Stimulated activated CD8-positive, alpha-beta memory T cell treated with anti-CD3 and anti-CD28 coated beads, Interleukin-15, amount 100 ng/mL, for 4 hours (primary cell): ENCODE results near the gene MAD1L1.

Experiments
- DNase-seq, 2 donors: peaks; one replicate each; pipeline ENCODE4 v3.0.0-alpha.2; 2020; ENCODE audit warnings: low read depth in 2 of 2

MAD1L1 gene

DNA sequence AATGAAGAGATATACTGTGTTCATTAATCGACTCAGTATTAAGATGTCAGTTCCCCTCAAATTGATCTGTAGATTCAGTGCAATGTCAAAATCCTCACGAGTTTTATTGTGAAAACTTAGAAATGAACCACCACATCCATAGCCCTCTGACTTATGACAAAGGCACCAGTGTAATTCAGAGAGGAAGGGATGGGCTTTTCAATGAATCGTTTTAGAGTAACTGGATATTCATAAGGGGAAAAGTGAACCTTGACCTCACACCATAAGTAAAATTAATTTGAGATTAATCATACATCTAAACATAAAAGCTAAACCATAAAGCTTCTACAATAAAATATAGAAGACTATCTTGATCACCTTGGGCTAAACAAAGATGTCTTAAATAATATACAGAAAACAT lies 434.6 kb downstream of the MAD1L1 start:
- DNase-seq, result no peak

DNA sequence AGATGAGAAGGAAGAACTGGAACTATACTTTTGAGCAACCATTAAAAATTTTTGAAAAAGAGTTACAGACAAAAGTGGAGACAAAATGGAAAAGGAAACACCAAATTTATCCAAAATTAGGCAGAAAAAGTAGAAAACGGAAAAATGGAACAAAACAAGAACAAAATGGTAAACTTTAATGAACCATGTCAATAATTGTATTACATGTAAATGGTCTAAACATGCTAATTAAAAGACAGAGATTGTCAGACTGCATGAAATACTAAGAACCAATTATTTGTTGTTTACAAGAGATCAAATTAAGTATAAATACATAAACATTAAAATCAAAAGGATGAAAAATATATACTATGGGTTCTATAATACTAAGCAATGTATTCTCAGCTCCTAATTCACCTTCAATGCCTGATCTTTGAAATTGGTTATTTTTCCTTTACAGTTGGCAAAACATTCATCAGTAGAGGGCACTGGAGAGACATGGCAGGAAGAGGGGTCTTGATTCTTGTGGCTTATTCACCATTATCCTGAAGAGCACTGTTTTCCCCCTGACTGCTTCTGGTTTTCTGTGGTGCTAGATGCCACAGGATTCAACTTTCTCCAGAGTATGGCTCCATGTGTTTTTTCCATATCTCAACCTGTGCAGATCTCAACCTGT lies 437.7 kb downstream of the MAD1L1 start:
- no peak for DNase-seq

DNA sequence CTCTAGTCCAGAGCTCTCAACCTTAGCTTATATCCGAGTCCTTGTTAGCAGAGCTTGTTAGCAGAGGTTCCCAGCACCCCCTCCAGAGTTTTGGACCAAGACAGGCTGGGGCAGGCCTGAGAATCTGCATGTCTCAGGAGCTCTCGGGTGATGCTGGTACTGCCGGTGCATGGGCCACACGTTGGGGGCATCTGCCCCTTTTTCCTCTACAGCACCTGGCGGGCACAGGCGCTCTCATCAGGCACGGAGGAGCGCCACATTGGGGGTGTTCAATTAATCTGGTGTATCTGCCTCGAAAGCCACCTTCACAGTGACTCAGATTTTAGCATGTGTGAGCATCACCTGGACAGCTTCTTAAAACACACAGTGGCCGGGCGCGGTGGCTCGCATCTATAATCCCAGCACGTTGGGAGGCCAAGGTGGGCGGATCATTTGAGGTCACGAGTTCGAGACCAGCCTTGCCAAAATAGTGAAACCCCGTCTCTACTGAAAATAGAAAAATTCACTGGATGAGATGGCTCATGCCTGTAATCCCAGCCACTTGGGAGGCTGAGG lies 445.0 kb downstream of the MAD1L1 start:
- no peak for DNase-seq

DNA sequence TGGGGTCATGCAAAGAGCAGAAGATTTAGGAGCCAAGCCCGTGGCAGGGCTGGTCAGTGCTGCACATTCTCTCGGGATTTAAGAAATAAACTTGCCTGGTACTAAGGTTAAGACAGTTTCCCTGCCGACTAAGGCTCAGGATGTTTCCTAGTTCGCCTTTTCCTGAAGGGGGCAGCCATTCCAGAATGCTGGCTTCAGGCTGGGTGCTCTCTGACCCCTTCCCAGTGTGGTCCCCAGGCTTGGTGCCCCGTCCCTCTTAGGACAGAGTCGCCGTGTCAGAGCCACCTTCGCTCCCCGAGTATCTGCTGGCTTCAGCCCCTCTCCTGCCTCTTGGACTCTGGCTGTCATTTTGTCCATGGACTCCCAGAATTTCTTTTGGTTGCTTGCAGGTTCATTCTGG lies 445.5 kb downstream of the MAD1L1 start:
- DNase-seq, result no peak

DNA sequence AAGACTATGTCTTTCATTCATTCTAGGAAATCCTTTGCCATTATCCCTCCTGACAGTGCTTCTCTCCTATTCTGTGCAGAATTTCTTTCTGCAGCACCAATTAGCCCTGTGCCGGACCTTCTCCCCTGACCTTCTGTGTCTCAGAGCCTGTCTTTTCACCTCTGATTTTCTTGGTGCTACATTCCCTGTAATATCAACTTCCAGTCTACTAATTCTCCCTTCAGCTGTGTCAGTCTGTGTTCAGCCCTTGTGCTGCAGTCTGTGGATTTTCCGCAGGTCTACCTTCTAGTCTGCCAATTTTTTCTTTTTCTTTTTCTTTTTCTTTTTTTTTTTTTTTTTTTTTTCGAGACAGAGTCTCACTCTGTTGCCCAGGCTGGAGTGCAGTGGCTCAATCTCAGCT lies 446.9 kb downstream of the MAD1L1 start:
- DNase-seq, result no peak

DNA sequence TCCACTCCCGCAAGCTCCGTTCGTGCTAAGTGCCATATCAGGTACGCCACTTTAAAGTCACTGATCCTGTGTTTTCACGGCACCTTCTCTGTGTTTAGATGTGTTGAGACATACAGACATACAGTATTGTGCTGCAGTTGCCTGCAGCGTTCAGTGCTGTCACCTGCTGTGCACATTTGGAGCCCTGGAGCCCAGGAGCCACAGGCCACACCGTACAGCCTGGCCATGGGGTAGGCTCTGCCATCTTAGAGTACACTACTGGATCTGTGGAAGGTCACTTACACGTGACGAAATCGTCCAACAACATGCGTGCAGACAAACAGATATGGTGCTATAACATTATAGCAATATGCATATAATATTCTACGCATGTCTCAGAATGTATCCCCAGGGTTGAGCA lies 451.4 kb downstream of the MAD1L1 start:
- DNase-seq, result no peak

DNA sequence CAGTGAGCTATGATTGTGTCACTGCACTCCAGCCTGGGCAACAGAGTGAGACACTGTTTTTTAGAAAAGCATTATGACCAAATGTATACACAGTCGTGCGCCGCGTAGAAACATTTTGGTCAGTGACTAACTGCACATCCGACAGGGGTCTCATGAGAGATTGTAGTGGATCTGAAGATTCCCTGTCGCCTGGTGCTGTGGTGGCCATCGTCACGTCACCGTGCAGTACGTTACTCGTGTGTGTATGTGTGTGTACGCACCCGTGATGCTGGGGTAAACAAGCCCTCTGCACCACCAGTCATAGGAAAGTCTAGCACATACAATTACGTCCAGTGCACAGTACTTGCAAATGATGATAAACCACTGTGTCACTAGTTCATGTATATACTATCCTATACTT lies 453.3 kb downstream of the MAD1L1 start:
- DNase-seq, result no peak

DNA sequence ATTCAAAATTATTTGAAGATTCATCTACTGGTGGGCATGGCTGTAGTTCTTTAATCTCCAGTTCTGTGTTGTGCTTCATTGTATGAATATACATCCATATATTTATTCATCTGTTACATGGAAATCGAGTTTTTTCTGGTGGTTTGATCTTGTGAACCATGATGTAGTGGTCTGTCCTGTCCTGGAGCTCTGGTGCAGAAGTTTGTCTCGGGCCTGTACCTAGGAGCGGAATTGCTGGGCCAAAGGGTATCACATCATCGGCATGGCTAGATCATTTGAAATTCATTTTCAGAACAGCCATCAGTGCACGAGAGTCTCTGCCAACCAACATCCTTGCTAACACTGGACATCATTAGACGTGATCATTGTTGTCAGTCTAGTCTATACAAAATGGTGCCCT lies 455.6 kb downstream of the MAD1L1 start:
- no peak for DNase-seq

DNA sequence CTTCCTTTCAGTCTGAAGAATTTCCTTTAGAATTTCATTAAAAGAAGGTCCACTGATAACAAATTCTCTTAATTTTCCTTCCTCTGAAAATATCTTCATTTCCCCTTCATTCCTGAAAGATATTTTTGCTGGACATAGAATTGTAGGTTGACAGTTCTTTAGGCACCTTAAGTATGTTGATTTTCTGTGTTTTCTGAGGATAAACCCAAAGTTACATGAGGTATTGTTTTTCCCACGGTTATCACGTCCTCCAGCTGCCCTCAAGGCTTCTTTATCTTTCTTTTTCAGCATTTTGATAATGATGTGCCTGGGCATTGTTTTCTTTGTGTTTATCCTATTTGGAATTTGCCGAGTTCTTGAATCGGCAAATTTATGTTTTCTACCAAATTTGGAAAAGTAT lies 457.4 kb downstream of the MAD1L1 start:
- DNase-seq, result no peak

DNA sequence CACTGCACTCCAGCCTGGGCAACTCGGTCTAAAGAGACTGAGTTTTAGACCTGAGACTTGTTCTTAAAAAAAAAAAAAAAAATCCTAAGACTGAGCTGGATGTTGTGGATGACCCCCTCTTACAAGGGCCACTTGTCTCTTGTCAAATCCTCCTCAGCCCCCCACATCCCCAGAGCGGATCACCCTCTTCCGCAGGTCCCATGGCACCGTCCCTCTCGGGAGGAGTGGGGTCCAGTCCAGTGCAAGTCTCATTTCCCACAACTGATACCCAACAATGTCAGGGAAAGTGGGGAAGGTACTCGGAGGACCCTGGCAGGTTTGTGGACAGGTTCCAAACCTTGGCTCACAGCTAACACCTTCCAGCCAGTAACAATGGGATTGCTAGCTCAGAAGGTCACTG lies 462.4 kb downstream of the MAD1L1 start:
- DNase-seq, result no peak

DNA sequence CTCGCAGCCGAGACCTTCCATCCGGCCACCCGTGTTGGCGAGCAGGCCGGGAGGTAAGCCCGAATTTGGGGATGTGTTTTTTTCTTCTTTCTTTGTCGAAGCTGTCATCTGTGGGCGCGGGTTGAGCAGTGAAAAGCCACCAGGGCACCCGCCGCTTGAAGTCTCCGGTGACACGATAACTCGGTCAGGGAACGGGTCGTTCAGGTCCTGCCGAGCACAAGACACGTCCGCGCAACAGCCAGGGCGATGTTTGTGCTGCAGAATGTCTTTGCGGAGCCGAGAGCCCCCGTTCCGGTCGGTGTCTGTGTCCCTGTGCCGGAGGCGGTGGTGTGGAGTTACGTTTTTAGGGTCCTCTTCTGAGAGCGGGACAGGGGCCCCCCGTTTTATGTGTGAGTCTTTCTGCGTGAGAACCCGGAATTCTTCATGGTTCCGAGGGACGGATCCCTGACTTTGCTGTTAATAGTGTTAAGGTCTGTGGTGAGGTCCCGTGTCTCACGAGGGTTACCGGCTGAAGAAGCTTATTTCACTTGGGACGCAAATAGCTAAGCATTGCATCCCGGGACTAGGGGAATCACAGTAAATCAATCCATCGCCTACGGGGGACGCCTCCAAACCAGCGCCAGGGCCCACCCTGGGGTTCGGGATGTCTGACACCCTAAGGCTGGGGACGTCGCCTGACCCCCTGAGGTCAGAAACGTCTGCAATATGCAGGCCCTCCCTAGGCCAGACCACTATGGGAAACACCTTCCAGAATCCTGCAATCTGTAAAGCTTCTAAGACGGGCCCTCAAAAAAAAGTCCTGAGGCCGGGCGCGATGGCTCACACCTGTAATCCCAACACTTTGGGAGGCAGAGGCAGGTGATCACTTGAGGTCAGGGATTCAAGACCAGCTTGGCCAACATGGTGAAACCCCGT lies 463.2 kb downstream of the MAD1L1 start:
- no peak for DNase-seq

DNA sequence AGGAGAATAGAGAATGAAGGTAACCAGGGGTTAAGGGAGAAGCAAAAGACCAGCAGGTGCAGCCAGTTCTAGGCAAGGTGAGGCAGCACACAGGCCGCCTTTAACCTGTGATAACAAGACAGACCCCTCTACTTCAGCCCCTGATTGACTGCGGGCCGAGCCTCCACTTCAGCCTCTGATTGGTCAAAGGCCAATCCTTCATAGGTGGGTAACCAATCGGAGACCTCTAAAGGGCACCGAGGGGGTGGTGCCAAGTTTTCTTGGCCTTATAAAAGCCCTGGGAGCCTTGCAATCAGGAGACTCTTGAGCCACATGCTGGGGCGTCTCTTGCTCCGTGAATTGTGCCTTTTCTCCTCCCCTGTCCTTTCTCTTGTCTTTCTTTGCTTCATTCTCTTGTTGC lies 463.9 kb downstream of the MAD1L1 start:
- no peak for DNase-seq

DNA sequence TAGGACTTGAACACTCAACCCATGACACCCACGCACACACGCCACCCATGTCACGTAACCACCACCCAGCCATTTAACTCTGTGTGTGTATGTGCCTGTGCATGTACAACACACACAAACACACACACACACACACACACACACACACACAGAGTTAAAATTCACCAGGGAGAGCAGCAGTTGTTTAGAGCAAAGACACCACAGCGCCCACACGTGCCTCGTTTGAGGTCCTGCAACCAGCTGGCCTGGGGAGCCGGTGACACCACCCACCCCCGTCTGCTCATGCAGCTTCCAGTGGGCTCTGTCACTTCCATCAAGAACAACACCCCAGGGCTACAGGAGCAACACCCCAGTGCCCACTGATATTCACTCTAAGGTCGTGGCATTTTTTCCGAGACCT lies 465.2 kb downstream of the MAD1L1 start:
- DNase-seq, result no peak
